MG63 (cell line): ENCODE data around the gene MTHFD2. TPM values are rescaled to one million over a fixed set of nuclear protein-coding genes. Genes with fewer than 3 reads are reported as not detected.
"Not testable (repeated sequence)": the region's sequence is repeated elsewhere in the genome, so short reads cannot be mapped to it uniquely, and the experiment has no call there.

Experiments used
- DNase-seq: peaks from one replicate; pipeline ENCODE4 v3.0.0-alpha.2; 2020
- H3K27me3 ChIP-seq: fragments of 250-450 bp; sonication (Bioruptor Pico); 2 replicates; pipeline ENCODE4 v1.5.1; 2020; ENCODE audit warnings: mild to moderate bottlenecking, moderate library complexity
- H3K36me3 ChIP-seq: fragments of 250-450 bp; sonication (Bioruptor Pico); 2 replicates; pipeline ENCODE4 v1.5.1; 2020; ENCODE audit warnings: mild to moderate bottlenecking, moderate library complexity
- H3K4me3 ChIP-seq: fragments of 250-450 bp; sonication (Bioruptor Pico); 2 replicates; pipeline ENCODE4 v1.5.1; 2020; ENCODE audit warnings: mild to moderate bottlenecking, moderate library complexity
- H3K9me3 ChIP-seq: fragments of 250-450 bp; sonication (Bioruptor Pico); 2 replicates; pipeline ENCODE4 v1.5.1; 2020; ENCODE audit warnings: mild to moderate bottlenecking, moderate library complexity
- total RNA-seq: library from RNA; depleted of rRNA; stranded (reverse); fragments of >200 nt; shearing (Covaris generic); gene quantifications from 2 replicates; pipeline ENCODE4 v1.2.3, GENCODE V29; 2014; ENCODE audit warnings: low replicate concordance

Gene MTHFD2
- total RNA-seq, 1 experiment from 2014 or later, result 448 TPM

GRCh38 chr2:74188018-74188601, 10.3 kb upstream of the MTHFD2 start:
- peak; percentile 92 for DNase-seq
- H3K9me3 ChIP-seq, result no peaks in the 10 kb centered on the region
- no peak overlapping the region for H3K4me3 ChIP-seq
- no peaks in the 10 kb centered on the region for H3K27me3 ChIP-seq
- no peaks in the 10 kb centered on the region for H3K36me3 ChIP-seq

- no peaks in the 10 kb centered on the region for H3K9me3 ChIP-seq
- H3K36me3 ChIP-seq, result no peaks in the 10 kb centered on the region
- no peaks in the 10 kb centered on the region for H3K27me3 ChIP-seq
- no peak for DNase-seq
- H3K4me3 ChIP-seq, result no peak overlapping the region
Measured at GRCh38 chr2:74188696-74189095, 9.7 kb upstream of the MTHFD2 start.

- Histone ChIP-seq H3K36me3 (no peaks in the 10 kb centered on the region), H3K27me3 (no peaks in the 10 kb centered on the region), H3K4me3 (no peak overlapping the region), H3K9me3 (no peaks in the 10 kb centered on the region)
- DNase-seq, result no peak
Measured at GRCh38 chr2:74191596-74192380, 6.6 kb upstream of the MTHFD2 start.

GRCh38 chr2:74194799-74195198, 3.6 kb upstream of the MTHFD2 start:
- no peaks in the 10 kb centered on the region for H3K27me3 ChIP-seq
- H3K4me3 ChIP-seq, result no peak overlapping the region
- no peak for DNase-seq
- H3K9me3 ChIP-seq, result no peaks in the 10 kb centered on the region
- peaks cover 13% of the 10 kb centered on the region for H3K36me3 ChIP-seq

- Histone ChIP-seq H3K4me3 (no peak overlapping the region), H3K9me3 (no peaks in the 10 kb centered on the region), H3K36me3 (peaks cover 25% of the 10 kb centered on the region), H3K27me3 (no peaks in the 10 kb centered on the region)
- no peak for DNase-seq
Measured at GRCh38 chr2:74197049-74197448, 1.4 kb upstream of the MTHFD2 start.

GRCh38 chr2:74198023-74198460, 373 bp upstream of the MTHFD2 start:
- no peak for DNase-seq
- Histone ChIP-seq H3K9me3 (no peaks in the 10 kb centered on the region), H3K36me3 (peaks cover 35% of the 10 kb centered on the region), H3K27me3 (no peaks in the 10 kb centered on the region), H3K4me3 (peak overlapping the region; percentile 100)

GRCh38 chr2:74199275-74199701, 873 bp downstream of the MTHFD2 start:
- no peaks in the 10 kb centered on the region for H3K9me3 ChIP-seq

GRCh38 chr2:74199871-74200305, 1.5 kb downstream of the MTHFD2 start:
- H3K4me3 ChIP-seq, result peak overlapping the region; percentile 100
- no peaks in the 10 kb centered on the region for H3K9me3 ChIP-seq
- no peaks in the 10 kb centered on the region for H3K27me3 ChIP-seq
- DNase-seq, result no peak
- H3K36me3 ChIP-seq, result peaks cover 54% of the 10 kb centered on the region

More at GRCh38 chr2:74199275-74199701, 873 bp downstream of the MTHFD2 start:
- H3K27me3 ChIP-seq, result no peaks in the 10 kb centered on the region
- DNase-seq, result no peak
- H3K4me3 ChIP-seq, result peak overlapping the region; percentile 100
- H3K36me3 ChIP-seq, result peaks cover 48% of the 10 kb centered on the region

- Histone ChIP-seq H3K9me3 (no peaks in the 10 kb centered on the region), H3K27me3 (no peaks in the 10 kb centered on the region), H3K36me3 (peaks cover 67% of the 10 kb centered on the region), H3K4me3 (peak overlapping the region; percentile 100; the same call in 1 of the 2 replicates)
- DNase-seq, result no peak
Measured at GRCh38 chr2:74201196-74201595, 2.8 kb downstream of the MTHFD2 start.

- Histone ChIP-seq H3K4me3 (peak overlapping the region; percentile 100), H3K9me3 (no peaks in the 10 kb centered on the region), H3K36me3 (peaks cover 71% of the 10 kb centered on the region), H3K27me3 (no peaks in the 10 kb centered on the region)
- no peak for DNase-seq
Measured at GRCh38 chr2:74201596-74201995, 3.2 kb downstream of the MTHFD2 start.

GRCh38 chr2:74204436-74204835, 6.0 kb downstream of the MTHFD2 start:
- no peaks in the 10 kb centered on the region for H3K27me3 ChIP-seq
- H3K4me3 ChIP-seq, result no peak overlapping the region
- peaks cover 90% of the 10 kb centered on the region for H3K36me3 ChIP-seq
- no peaks in the 10 kb centered on the region for H3K9me3 ChIP-seq
- no peak for DNase-seq

- peaks cover 90% of the 10 kb centered on the region for H3K36me3 ChIP-seq
- DNase-seq, result no peak
- H3K9me3 ChIP-seq, result no peaks in the 10 kb centered on the region
Measured at GRCh38 chr2:74205113-74205512, 6.7 kb downstream of the MTHFD2 start.

GRCh38 chr2:74205596-74205995, 7.2 kb downstream of the MTHFD2 start:
- Histone ChIP-seq H3K36me3 (peaks cover 95% of the 10 kb centered on the region), H3K27me3 (no peaks in the 10 kb centered on the region), H3K4me3 (no peak overlapping the region), H3K9me3 (no peaks in the 10 kb centered on the region)
- no peak for DNase-seq

More at GRCh38 chr2:74205113-74205512, 6.7 kb downstream of the MTHFD2 start:
- H3K27me3 ChIP-seq, result no peaks in the 10 kb centered on the region
- H3K4me3 ChIP-seq, result no peak overlapping the region

- no peak for DNase-seq
- peaks cover 98% of the 10 kb centered on the region for H3K36me3 ChIP-seq
- H3K27me3 ChIP-seq, result no peaks in the 10 kb centered on the region
- no peaks in the 10 kb centered on the region for H3K9me3 ChIP-seq
- H3K4me3 ChIP-seq, result no peak overlapping the region
Measured at GRCh38 chr2:74206180-74206688, 7.8 kb downstream of the MTHFD2 start.

GRCh38 chr2:74212702-74213410, 14.4 kb downstream of the MTHFD2 start:
- no peak for DNase-seq
- H3K27me3 ChIP-seq, result no peaks in the 10 kb centered on the region
- H3K9me3 ChIP-seq, result no peaks in the 10 kb centered on the region
- H3K36me3 ChIP-seq, result peaks cover 89% of the 10 kb centered on the region
- no peak overlapping the region for H3K4me3 ChIP-seq

- DNase-seq, H3K27me3 ChIP-seq, H3K9me3 ChIP-seq, H3K4me3 ChIP-seq: not testable (repeated sequence)
- peaks cover 75% of the 10 kb centered on the region for H3K36me3 ChIP-seq
Measured at GRCh38 chr2:74215771-74216170, 17.4 kb downstream of the MTHFD2 start.

- H3K9me3 ChIP-seq, result no peaks in the 10 kb centered on the region
- H3K27me3 ChIP-seq, result no peaks in the 10 kb centered on the region
- peaks cover 74% of the 10 kb centered on the region for H3K36me3 ChIP-seq
- H3K4me3 ChIP-seq, result no peak overlapping the region
- no peak for DNase-seq
Measured at GRCh38 chr2:74216642-74217041, 18.2 kb downstream of the MTHFD2 start.
